ENCODE measurements around the gene RUNX2. TPM values are rescaled to one million over a fixed set of nuclear protein-coding genes. Genes with fewer than 3 reads are reported as not detected.

RUNX2 gene
- total and polyA plus RNA-seq, 2 of the 8 experiments (the other 6 are each of a cell fraction or from before 2014, with no cell fraction given) = 0.26 to 1.2 TPM

- no peak overlapping the region for H3K14ac ChIP-seq (ENCODE audit: insufficient read length)
- no peak for TF ChIP-seq RNF2 (IDR thresholded peaks at IDR 0.05; ENCODE audit: borderline replicate concordance, low read depth, low read length, missing control alignments, poor library complexity, severe bottlenecking)
- no peak for TF ChIP-seq SAP30 (IDR thresholded peaks at IDR 0.05; ENCODE audit: insufficient read depth, insufficient replicate concordance, low read length)
- no peak for TF ChIP-seq CHD2 (IDR thresholded peaks at IDR 0.05; ENCODE audit: low read length)
- TF ChIP-seq SUZ12 (IDR thresholded peaks at IDR 0.05; ENCODE audit: low read length) = no peak
- TF ChIP-seq POLR2AphosphoS5 (IDR thresholded peaks at IDR 0.05; ENCODE audit: low read depth, low read length) = no peak
- TF ChIP-seq RXRA (IDR thresholded peaks at IDR 0.05; ENCODE audit: insufficient read depth, low read depth, low read length) = no peak
- TF ChIP-seq MAX (IDR thresholded peaks at IDR 0.05) = no peak
- TF ChIP-seq TEAD4 (IDR thresholded peaks at IDR 0.05; ENCODE audit: low read depth, low read length) = no peak
- TF ChIP-seq, protein P1, sequence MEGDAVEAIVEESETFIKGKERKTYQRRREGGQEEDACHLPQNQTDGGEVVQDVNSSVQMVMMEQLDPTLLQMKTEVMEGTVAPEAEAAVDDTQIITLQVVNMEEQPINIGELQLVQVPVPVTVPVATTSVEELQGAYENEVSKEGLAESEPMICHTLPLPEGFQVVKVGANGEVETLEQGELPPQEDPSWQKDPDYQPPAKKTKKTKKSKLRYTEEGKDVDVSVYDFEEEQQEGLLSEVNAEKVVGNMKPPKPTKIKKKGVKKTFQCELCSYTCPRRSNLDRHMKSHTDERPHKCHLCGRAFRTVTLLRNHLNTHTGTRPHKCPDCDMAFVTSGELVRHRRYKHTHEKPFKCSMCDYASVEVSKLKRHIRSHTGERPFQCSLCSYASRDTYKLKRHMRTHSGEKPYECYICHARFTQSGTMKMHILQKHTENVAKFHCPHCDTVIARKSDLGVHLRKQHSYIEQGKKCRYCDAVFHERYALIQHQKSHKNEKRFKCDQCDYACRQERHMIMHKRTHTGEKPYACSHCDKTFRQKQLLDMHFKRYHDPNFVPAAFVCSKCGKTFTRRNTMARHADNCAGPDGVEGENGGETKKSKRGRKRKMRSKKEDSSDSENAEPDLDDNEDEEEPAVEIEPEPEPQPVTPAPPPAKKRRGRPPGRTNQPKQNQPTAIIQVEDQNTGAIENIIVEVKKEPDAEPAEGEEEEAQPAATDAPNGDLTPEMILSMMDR (IDR thresholded peaks at IDR 0.05; ENCODE audit: control extremely low read depth in 1 of 3, insufficient read depth in 1 of 3, low read depth in 1 of 3, low read length in 3 of 3) = no peak
- TF ChIP-seq POLR2A (IDR thresholded peaks at IDR 0.05; ENCODE audit: control extremely low read depth in 1 of 2, low read depth in 2 of 2, low read length in 2 of 2) = no peak
Measured at GRCh38 chr6:45686841-45687569, 358.9 kb downstream of the RUNX2 start.

More at GRCh38 chr6:45686841-45687569, 358.9 kb downstream of the RUNX2 start:
- no peak for FAIRE-seq
- H3K36me3 ChIP-seq (ENCODE audit: control insufficient read depth in 2 of 4, insufficient read depth in 4 of 4, low read length in 3 of 4) = no peaks in the 10 kb centered on the region
- H3K9me3 ChIP-seq (ENCODE audit: insufficient read depth in 2 of 2, low read depth in 1 of 2, low read length in 1 of 2) = no peaks in the 10 kb centered on the region
- no peak overlapping the region for H2AK5ac ChIP-seq (ENCODE audit: low read depth, low read length)
- H3K79me2 ChIP-seq (ENCODE audit: control insufficient read depth in 1 of 2, insufficient read depth in 2 of 2, low read length in 2 of 2) = no peaks in the 10 kb centered on the region
- no peak overlapping the region for H4K91ac ChIP-seq (replicated peaks; ENCODE audit: insufficient read length, low read length)
- no peak overlapping the region for H3K56ac ChIP-seq (replicated peaks; ENCODE audit: insufficient read length, low read depth, low read length)
- H3K23ac ChIP-seq (ENCODE audit: insufficient read length) = no peak overlapping the region
- H3K27me3 ChIP-seq (replicated peaks in 1 of 4; ENCODE audit: control insufficient read depth in 3 of 4, extremely low read depth in 1 of 4, insufficient read depth in 3 of 4, low read length in 3 of 4) = no peaks in the 10 kb centered on the region
- H2BK20ac ChIP-seq (ENCODE audit: low read length) = no peak overlapping the region
- no peak overlapping the region for H3K18ac ChIP-seq (ENCODE audit: extremely low read depth, low read length)
- H3K27ac ChIP-seq (ENCODE audit: low read depth, low read length) = no peak overlapping the region
- CTCF ChIA-PET (ENCODE audit: partially characterized antibody) = interaction anchor here (0.9 kb wide), 1 partner anchor 11 kb away, joined by 3 read pairs; no protein-coding TSS in a partner anchor
- no peak overlapping the region for H3K4ac ChIP-seq (replicated peaks; ENCODE audit: insufficient read length, low read depth, low read length)
- no peaks in the 10 kb centered on the region for H3K4me1 ChIP-seq (replicated peaks in 1 of 4; ENCODE audit: control insufficient read depth in 3 of 4, insufficient read depth in 4 of 4, low read length in 3 of 4)
- no peak overlapping the region for H4K8ac ChIP-seq (ENCODE audit: extremely low read depth, insufficient read depth, low read length)
- no peak overlapping the region for H3K4me3 ChIP-seq (ENCODE audit: extremely low read depth in 1 of 4, insufficient read depth in 2 of 4, low read depth in 3 of 4, low read length in 4 of 4)
- no peak overlapping the region for H3K9ac ChIP-seq (replicated peaks in 1 of 4; ENCODE audit: extremely low read depth in 1 of 4, low read depth in 3 of 4, low read length in 3 of 4)
- H3K4me2 ChIP-seq (ENCODE audit: insufficient read depth in 1 of 2, low read depth in 2 of 2, low read length in 2 of 2) = no peak overlapping the region
- POLR2A ChIA-PET (ENCODE audit: partially characterized antibody) = no interaction called here
- no peaks in the 10 kb centered on the region for H4K20me1 ChIP-seq (replicated peaks in 1 of 2; ENCODE audit: control insufficient read depth in 1 of 2, insufficient read depth in 2 of 2, low read length in 2 of 2)
- no peak overlapping the region for H2BK120ac ChIP-seq (replicated peaks; ENCODE audit: low read depth, low read length)
- no peaks in the 10 kb centered on the region for H3K79me1 ChIP-seq (ENCODE audit: low read depth, low read length)
- H2BK12ac ChIP-seq (ENCODE audit: low read depth, low read length) = no peak overlapping the region
- no peaks in the 10 kb centered on the region for H3K23me2 ChIP-seq (ENCODE audit: low read depth, low read length)
- H2BK5ac ChIP-seq (ENCODE audit: low read depth, low read length) = no peak overlapping the region
- 93% methylated on average over 8 of the region's 8 CpGs; no CpG with 5 or more reads in 1 of the 2 experiments for WGBS, 2 experiments (ENCODE audit: extremely low coverage in 1 of 2, insufficient coverage in 1 of 2, insufficient read length in 1 of 2, insufficient replicate concordance in 2 of 2, low coverage in 1 of 2, low lambda C conversion rate in 2 of 2, missing lambda C conversion rate in 1 of 2)
- DNase-seq (ENCODE audit: low read depth in 1 of 2, low spot score in 2 of 2) = no peak
- no peak overlapping the region for H4K5ac ChIP-seq (ENCODE audit: insufficient read length, low read depth, low read length)
- H2AFZ ChIP-seq (ENCODE audit: low read length) = no peak overlapping the region
- no peak overlapping the region for H2BK15ac ChIP-seq (ENCODE audit: low read length)

Measured in H1 (cell line).